GM12873 (cell line): ENCODE results near the gene PLIN5.

ENCODE experiments used
- CTCF ChIP-seq: IDR thresholded peaks from 2 replicates; pipeline ENCODE4 v1.5.1; 2012; ENCODE audit warnings: low read depth, mild to moderate bottlenecking, moderate library complexity, low read length, control low read depth; ENCODE audit not compliant: insufficient read depth; ENCODE audit errors: missing control alignments

PLIN5 gene

GRCh38 chr19:4573682-4574081 lies 38.7 kb upstream of the PLIN5 start:
- no peak for TF ChIP-seq CTCF

- no peak for TF ChIP-seq CTCF
These were observed 36.4 kb upstream of the PLIN5 start for GRCh38 chr19:4571305-4571917.

- TF ChIP-seq CTCF = no peak
These were observed 35.9 kb upstream of the PLIN5 start for GRCh38 chr19:4570916-4571304.

GRCh38 chr19:4570402-4570801 lies 35.4 kb upstream of the PLIN5 start:
- TF ChIP-seq CTCF = no peak

GRCh38 chr19:4568886-4569285 lies 33.9 kb upstream of the PLIN5 start:
- no peak for TF ChIP-seq CTCF

- peak; percentile 96 for TF ChIP-seq CTCF
These were observed 32.6 kb upstream of the PLIN5 start for GRCh38 chr19:4567584-4568071.

GRCh38 chr19:4566402-4567051 lies 31.5 kb upstream of the PLIN5 start:
- TF ChIP-seq CTCF = no peak
